KMS-11 (cell line): ENCODE data around the gene RAB37.

Source experiments
- H2AFZ ChIP-seq: fragments of 200-600 bp; sonication (generic); 2 replicates; pipeline ENCODE4 v1.6.1; 2016; ENCODE audit warnings: antibody characterized with exemption, mixed run types, low read depth
- H3K27ac ChIP-seq: fragments of 200-600 bp; sonication (generic); 2 replicates; pipeline ENCODE4 v1.6.1; 2016; ENCODE audit warnings: mild to moderate bottlenecking, mixed run types
- H3K27me3 ChIP-seq: fragments of 200-600 bp; sonication (generic); 2 replicates; pipeline ENCODE4 v1.6.1; 2017; ENCODE audit warnings: mild to moderate bottlenecking, low read depth, mixed run types, moderate library complexity; ENCODE audit not compliant: insufficient read depth
- H3K36me3 ChIP-seq: fragments of 200-600 bp; sonication (generic); 2 replicates; pipeline ENCODE4 v1.6.1; 2017; ENCODE audit warnings: mild to moderate bottlenecking, mixed run types; ENCODE audit not compliant: insufficient read depth
- H3K4me1 ChIP-seq: fragments of 200-600 bp; sonication (generic); 2 replicates; pipeline ENCODE4 v1.6.1; 2016; ENCODE audit warnings: mild to moderate bottlenecking, low read depth, mixed run types; ENCODE audit not compliant: poor library complexity, severe bottlenecking
- H3K4me2 ChIP-seq: fragments of 200-600 bp; sonication (generic); 2 replicates; pipeline ENCODE4 v1.7.0; 2016; ENCODE audit warnings: mild to moderate bottlenecking, mixed run types
- H3K4me3 ChIP-seq: fragments of 200-600 bp; sonication (generic); IDR thresholded peaks from 2 replicates; pipeline ENCODE4 v1.6.1; 2017; ENCODE audit warnings: low read depth, low read length, mixed read lengths; ENCODE audit not compliant: insufficient read depth
- H3K79me2 ChIP-seq: fragments of 200-600 bp; sonication (generic); 2 replicates; pipeline ENCODE4 v1.6.1; 2016; ENCODE audit warnings: low read depth, mixed run types; ENCODE audit not compliant: insufficient read depth
- H3K9ac ChIP-seq: fragments of 200-600 bp; sonication (generic); 2 replicates; pipeline ENCODE4 v1.6.1; 2016; ENCODE audit warnings: mild to moderate bottlenecking, mixed run types
- H4K20me1 ChIP-seq: fragments of 200-600 bp; sonication (generic); 2 replicates; pipeline ENCODE4 v1.6.1; 2016; ENCODE audit warnings: mild to moderate bottlenecking, mixed run types; ENCODE audit not compliant: insufficient read depth
- TF ChIP-seq, protein P1 (sequence below): fragments of 200-600 bp; sonication (generic); conservative IDR thresholded peaks from 2 replicates; pipeline ENCODE4 v1.6.1; 2017; ENCODE audit warnings: low read depth, mild to moderate bottlenecking, antibody characterized with exemption, low read length, moderate library complexity, mixed read lengths

RAB37 gene

DNA sequence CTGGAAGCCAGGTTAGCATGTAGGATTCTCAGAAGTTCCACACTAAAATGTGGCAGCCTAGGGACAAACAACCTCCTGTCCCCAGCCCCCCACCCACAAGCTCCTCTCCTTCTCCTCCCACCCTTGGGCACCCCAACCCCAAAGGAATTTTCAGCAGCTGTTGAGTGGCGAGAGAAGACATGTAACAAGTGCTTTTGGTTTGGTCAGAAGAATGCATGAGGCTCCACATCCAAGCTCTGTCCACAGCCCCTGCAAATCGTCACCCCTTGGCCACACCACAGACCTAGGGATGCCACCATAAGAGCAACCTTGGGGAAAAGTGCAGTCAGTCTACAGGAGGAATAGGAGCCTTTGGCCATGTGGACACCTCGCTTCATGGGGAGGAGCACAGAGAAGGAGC lies 11.9 kb upstream of the RAB37 start:
- Histone ChIP-seq H3K27me3 (no peaks in the 10 kb centered on the region), H3K4me2 (no peak overlapping the region), H3K36me3 (no peaks in the 10 kb centered on the region), H3K79me2 (no peaks in the 10 kb centered on the region), H3K27ac (no peak overlapping the region), H3K4me3 (no peak overlapping the region), H3K9ac (no peak overlapping the region), H2AFZ (no peak overlapping the region), H4K20me1 (no peaks in the 10 kb centered on the region), H3K4me1 (peaks cover 30% of the 10 kb centered on the region)
- TF ChIP-seq, protein P1, sequence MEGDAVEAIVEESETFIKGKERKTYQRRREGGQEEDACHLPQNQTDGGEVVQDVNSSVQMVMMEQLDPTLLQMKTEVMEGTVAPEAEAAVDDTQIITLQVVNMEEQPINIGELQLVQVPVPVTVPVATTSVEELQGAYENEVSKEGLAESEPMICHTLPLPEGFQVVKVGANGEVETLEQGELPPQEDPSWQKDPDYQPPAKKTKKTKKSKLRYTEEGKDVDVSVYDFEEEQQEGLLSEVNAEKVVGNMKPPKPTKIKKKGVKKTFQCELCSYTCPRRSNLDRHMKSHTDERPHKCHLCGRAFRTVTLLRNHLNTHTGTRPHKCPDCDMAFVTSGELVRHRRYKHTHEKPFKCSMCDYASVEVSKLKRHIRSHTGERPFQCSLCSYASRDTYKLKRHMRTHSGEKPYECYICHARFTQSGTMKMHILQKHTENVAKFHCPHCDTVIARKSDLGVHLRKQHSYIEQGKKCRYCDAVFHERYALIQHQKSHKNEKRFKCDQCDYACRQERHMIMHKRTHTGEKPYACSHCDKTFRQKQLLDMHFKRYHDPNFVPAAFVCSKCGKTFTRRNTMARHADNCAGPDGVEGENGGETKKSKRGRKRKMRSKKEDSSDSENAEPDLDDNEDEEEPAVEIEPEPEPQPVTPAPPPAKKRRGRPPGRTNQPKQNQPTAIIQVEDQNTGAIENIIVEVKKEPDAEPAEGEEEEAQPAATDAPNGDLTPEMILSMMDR = no peak

DNA sequence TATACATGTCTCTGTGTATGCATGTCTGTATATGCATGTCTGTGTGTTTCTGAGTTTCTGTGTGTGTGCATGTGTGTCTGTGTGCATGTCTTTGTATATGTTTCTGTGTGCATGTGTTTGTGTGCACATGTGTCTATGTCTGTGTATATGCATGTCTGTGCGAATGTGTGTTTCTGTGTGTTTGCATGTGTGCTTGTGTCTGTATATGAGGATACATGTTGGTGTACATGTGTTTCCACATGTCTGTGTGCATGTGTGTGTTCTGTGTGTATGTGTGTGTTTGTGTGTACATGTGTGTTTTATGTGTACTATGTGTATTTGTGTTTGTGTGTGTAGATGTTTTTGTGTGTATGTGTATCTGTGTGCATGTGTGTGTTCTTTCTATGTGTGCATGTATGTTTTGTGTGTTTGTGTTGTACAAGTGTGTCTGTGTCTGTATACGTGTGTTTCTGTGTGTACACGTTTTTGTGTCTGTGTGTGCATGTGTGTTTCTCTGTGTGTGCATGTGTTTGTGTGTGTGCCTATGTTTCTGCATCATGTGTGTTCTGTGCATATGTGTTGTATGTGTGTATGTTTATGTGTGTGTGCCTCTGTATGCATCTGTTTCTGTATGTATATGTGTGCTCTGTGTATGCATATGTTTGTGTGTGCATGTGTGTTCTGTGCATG lies 8.9 kb upstream of the RAB37 start:
- peaks cover 14% of the 10 kb centered on the region for H3K4me1 ChIP-seq
- no peak overlapping the region for H3K4me2 ChIP-seq
- H2AFZ ChIP-seq = no peak overlapping the region
- no peaks in the 10 kb centered on the region for H3K27me3 ChIP-seq
- no peaks in the 10 kb centered on the region for H4K20me1 ChIP-seq
- H3K79me2 ChIP-seq = no peaks in the 10 kb centered on the region
- no peak overlapping the region for H3K9ac ChIP-seq
- no peak overlapping the region for H3K4me3 ChIP-seq
- no peak overlapping the region for H3K27ac ChIP-seq
- no peaks in the 10 kb centered on the region for H3K36me3 ChIP-seq
- TF ChIP-seq, protein P1 = no peak

DNA sequence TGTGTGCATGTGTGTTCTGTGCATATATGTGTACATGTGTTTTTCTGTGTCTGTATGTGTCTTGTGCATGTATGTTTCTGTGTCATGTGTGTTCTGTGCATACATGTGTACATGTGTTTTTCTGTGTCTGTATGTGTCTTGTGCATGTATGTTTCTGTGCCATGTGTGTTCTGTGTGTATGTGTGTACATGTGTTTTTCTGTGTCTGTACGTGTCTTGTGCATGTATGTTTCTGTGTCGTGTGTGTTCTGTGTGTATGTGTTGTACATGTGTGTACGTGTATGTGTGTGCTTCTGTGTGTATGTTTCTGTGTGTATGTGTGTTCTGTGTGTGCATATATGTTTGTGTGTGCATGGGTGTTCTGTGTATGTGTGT lies 8.4 kb upstream of the RAB37 start:
- H3K36me3 ChIP-seq = no peaks in the 10 kb centered on the region
- TF ChIP-seq, protein P1 = no peak
- no peak overlapping the region for H3K9ac ChIP-seq
- H3K79me2 ChIP-seq = no peaks in the 10 kb centered on the region
- H3K4me2 ChIP-seq = no peak overlapping the region
- no peak overlapping the region for H3K4me3 ChIP-seq
- H3K27ac ChIP-seq = no peak overlapping the region
- peaks cover 9% of the 10 kb centered on the region for H3K4me1 ChIP-seq
- H2AFZ ChIP-seq = no peak overlapping the region
- no peaks in the 10 kb centered on the region for H4K20me1 ChIP-seq
- no peaks in the 10 kb centered on the region for H3K27me3 ChIP-seq

DNA sequence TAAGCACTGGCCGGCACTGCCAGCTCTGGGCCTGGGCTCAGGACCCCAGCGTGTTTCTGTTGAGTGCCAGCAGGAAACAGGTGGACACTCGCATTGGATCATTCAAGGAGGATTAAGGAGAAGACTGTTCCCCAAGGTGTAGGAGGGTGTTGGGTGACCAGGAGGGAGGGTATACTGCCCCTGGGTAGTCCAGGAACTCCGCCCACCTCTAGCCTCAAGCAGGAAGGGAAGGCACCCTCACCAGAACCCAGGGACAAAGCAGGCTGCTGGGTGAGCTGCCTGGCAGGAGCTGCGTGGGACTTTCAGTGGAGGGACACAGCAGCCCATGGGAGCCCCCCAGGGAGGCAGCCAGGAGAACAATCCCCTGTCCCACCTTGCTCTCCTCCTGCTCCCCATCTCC lies 7.7 kb upstream of the RAB37 start:
- no peak overlapping the region for H3K9ac ChIP-seq
- TF ChIP-seq, protein P1 = no peak
- H3K79me2 ChIP-seq = no peaks in the 10 kb centered on the region
- H4K20me1 ChIP-seq = no peaks in the 10 kb centered on the region
- H3K4me2 ChIP-seq = no peak overlapping the region
- H2AFZ ChIP-seq = no peak overlapping the region
- peaks cover 2% of the 10 kb centered on the region for H3K4me1 ChIP-seq
- H3K27me3 ChIP-seq = no peaks in the 10 kb centered on the region; the same call in 1 of the 2 replicates
- no peaks in the 10 kb centered on the region for H3K36me3 ChIP-seq
- no peak overlapping the region for H3K27ac ChIP-seq
- no peak overlapping the region for H3K4me3 ChIP-seq
